NCI-H1694 treated with DMSO at 0.1 percent for 48 hours (cell line): ENCODE measurements around the gene INSM1.

Source experiments
- DNase-seq: peaks from one replicate; lab custom pipeline; 2025; lab: John Stamatoyannopoulos, UW

INSM1 gene

DNA sequence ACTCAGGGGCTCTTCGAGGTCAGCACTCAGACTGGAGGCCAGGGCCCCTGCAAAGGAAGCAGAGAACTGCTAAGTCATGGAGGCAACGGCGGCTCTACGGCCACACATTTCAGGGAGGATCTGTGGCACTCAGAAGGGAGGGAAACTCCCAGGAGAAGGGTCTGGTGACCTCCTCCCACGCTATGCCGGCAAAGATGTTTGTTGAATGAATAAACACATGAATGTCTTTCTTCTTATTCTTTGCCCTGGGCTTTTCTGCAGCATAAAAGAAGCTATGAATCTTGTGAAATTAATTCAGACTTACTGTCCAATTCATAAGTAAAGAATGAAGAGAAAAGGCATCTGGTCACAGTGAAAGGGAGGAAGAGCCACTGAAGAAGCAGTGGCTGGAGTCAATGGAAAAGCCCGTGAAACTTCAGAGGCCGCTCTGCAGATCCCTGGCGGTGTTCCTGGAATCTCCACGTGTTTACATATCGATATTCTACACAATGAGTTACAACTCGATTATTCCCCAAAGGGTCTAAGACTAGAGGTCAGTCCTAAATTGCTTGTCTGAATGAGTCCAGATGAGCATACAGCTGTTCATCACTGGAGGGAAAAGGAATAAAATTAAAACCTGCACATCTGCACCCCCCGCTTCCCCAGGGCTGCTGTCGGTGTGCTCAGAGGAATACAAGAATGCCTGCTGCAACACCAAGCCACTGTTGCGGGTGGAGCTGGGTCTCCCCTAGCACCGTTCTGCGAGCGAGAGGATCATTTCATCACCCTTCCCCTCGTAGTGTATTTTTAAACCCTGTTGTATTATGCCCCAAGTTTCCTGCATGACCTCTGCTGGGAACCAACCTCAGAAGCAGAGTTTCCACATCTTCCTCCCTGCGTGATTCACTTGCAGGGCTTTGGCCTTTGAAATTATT is 25.6 kb downstream of the INSM1 start:
- no peak for DNase-seq

DNA sequence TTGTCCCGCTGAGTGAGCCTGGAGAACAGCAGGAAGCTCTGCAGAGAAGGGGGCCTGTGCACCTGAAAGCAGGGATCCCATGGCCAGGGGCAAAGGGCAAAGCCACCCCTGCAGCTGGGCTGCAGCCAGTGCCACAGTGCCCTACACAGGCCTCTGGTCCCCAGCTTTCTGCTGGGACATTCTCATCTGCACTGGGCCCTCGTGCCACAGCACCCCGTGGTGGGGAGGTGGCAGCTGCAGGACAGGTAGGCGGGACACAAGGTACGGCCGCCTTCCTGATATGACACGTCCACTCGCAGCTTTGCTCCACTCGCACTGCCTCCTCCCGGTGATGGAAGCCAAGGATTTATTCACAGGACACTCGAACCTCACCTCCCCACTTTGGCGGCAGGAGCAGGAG is 27.2 kb downstream of the INSM1 start:
- no peak for DNase-seq

DNA sequence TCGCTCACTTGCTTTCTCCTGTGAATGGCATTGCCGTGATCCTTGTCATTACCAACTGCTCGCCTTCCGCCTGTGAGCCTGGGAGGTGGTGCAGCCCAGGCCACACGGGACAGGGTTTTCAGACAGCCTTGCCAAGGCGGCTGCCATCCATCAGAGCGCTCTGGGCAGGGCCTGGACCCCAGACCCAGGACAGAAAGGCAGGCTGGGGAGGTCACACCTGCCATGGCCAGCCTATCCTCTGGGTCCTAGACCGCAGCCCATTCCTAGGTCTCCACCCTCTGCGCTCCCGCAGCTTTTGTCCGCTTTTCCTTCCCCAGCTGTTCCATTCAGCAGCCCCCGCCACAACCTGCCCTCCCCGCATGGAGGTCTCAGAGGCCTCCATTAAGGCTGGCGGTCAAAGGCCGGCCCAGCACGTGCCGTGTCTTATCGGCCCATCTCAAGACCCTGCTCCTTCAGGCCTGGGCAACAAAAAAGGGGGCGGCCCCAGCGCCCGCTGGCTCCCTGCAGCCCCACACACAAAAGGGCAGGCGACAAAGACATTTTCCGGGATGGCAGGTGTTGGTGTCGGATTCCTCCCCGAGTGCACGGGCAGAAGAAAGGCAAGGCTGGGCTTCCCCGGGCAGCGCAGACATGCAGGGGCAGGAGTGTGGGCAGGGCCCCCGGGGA is 28.1 kb downstream of the INSM1 start:
- DNase-seq: no peak

DNA sequence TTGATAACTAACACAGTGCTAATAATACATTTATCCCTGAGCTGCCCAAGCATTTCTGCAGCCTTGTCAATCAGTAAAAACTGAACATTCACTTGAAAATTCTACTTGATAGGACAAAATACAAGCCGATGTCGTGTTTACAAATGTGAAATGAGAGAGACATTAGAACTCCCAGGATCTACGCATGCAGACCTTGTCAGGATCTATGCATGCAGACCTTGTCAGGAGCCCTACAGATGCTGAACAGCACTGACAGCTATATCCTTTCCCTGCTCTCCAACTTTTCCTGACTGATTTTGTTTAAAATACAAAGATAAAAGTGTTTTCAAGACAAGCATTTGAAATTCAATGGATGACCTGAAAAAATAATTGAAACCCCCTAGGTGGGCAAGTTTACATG is 28.9 kb downstream of the INSM1 start:
- no peak for DNase-seq

DNA sequence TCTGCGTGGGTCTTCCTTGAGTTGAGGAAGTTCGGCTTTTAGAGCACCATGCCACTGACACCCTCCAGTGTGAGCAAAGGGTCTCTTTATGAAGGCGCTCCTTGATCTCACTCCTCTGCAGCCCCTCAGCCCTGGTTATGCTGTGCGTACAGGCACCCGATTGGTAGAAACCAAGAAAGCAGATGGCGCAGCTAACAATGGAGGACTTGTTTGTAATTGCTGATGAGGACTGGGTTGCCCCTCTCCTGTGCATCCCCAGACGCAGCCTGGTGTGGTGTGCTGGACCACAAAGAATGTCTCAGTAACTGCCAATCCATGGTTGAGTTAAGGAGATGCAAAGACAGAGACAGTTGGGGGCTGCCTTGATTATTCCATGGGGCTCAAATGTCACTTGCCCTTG is 30.2 kb downstream of the INSM1 start:
- DNase-seq: no peak

DNA sequence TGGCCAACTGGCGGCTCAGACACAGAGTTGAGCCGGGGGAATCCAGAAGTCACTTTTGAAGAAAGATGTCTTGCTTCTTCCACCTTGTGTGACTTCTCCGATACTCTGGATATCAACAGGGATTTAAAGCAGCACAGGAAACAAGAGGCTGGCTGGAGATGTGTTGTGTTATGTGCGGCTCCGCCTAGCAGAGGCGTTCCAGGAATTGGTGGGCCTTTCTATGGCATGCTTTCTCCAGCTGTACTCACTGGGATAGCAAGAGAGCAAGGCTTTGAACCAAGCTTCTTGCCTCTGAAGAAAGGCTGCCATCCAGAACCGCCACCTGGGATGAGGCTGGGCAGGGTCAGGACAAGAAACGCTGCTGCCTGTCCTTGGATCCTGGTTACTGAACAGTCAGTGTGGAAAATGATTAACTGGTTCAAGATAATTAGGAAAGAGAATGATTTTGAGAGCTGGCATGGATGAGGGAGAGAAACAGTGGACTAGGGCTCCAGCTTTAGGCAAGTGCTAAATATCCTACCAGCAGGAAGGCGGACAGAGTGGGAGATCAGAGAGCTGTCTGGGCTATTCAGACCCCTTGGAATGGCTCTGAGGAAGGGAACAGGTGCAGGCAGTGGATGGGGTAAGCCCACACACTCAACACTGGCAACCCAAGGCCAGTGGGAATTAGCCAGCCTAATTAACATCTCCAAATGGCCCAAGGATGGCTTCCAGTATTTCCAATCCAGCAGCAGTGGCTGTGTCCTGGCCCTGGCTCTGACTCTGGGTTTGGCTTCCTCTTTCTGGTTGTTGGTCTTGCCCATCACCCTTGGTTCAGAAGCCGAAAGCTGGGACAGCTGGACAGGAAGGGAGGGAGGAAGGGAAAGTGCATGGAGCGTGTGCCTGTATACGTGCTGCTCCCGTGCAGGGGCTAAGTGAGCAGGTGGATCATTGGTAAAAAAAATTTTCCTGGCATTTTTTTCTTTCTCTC is 31.9 kb downstream of the INSM1 start:
- DNase-seq: no peak

DNA sequence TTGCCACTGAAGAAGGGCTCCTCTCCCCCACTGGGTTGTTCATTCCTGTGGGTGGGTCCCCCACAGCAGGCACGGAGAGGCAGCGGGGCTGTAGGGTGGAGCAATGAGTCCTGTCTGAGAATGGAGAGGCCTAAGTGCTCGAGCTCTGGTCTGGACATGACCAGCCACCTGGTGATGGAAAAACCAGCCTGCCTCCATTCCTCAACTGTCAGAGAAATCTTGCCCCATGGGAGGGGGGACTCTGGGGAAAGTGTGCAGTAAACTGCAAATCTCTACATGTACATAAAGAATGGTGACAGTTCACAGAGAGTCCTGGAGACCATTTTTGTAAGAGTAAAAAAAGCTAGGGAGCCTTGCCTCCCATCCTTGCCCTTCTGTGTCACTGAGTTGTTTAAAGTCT is 34.1 kb downstream of the INSM1 start:
- DNase-seq: no peak

DNA sequence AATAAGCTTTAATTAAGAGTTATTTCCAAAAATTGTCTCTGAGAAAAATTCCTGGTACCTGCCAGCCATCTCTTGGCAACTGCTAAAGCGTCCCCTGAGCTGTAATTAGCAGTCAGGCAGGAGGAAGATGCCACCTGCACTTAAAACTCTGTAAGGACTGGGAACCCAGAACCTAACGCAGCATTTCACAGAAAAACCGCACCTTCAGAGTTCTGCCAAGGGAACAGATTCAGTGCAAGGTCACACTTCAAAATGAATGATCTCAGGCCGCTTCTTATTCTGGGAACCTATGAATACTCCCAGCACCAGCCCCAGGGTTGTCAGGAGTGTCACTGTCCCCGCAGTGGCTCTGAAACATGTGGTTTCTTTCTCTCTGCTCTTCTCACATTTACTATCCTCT is 36.7 kb downstream of the INSM1 start:
- DNase-seq: no peak

DNA sequence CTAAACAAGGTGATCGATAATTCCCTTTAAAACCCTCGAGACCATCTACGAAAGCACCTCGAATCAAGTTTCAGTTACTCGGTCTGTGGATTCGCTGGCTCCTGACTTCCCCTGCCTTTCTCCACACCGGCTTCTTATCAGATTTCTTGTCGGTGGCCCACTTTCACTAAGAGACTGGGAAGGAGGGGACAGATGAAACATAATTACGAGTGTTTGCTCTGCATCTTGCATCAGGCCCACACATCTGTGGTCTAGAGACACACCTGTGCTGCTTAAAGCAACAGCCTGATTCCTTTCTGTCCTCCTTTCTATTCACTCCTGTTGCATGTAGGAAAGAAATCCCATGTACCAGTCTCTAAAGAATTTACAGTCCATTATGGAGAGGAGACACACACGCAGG is 37.7 kb downstream of the INSM1 start:
- no peak for DNase-seq

DNA sequence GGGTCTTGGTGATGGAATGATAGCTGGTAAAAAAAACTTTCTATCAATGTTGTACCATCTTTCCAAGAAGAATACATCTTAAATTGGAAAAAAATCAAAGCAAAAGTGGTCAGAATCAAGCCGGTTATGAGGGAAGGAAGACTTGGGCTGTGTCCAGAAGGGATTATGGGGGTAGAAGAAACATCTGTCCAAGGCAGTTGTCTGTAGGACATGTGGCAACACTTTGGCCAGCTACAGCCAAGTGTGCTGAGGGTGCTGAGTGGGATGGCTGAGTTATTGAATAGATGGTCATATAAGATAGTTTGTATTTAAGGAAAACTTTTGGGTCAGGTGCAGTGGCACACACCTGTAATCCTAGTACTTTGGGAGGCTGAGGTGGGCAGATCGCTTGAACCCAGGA is 38.4 kb downstream of the INSM1 start:
- DNase-seq: no peak

DNA sequence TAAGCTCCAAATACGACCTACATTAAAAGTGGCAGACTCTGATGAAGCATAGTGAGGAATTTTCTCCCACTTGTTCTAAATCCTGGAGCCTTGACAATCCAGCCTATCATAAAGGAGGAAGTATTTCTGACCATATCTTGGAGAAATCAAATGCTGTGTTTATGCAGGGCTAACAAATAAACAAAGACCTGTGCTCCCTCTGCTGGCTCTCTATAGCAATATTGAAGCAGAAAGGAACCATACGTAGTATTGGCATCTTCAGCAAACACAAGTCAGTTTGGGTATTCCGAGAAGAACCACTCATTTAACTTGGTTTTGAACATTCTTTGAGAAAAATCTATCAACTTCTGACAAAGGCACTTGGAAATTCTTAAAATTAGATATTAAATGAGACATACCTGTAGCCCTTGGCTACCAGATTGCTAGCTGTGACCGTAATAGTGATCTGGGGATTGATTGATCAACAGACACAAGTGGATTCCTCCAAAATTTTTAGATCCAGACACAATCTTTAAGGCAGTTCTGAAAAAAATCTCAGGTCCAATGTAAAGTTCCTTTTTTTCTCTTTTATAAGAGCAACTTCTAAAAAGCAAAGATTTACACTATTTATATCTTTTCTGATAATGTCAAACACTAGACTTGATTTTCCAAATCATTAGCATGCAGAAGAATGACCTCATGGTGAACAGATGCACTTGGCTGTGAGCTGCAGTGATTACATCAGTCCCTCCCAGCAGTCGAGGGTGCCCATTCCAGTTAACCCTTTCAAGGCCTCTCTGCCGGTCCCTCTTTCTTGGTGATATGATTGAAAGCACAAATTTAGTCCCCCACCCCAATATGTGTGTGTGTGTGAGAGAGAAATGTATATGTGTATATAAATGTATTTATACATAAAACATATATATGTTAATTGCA is 40.2 kb downstream of the INSM1 start:
- DNase-seq: peak; percentile 80

DNA sequence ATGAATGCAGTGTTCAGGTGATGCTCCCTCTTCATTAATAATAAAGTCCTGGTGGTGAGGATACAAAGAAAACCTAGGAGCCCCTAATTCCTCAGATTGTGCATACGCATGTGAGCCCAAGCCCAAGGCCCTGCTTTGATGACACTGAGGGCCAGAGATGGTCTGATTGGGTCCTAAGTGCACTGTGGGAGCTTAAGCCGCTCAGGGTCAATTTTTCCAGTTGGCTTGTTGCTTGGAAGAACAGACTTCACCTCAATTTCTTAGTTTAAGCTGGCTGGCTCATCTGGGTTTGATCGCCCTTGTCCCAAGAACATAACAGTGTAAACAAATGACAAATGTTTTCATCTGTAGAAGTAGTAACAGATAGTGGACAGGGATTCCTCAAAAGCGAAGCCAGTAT is 41.4 kb downstream of the INSM1 start:
- no peak for DNase-seq

DNA sequence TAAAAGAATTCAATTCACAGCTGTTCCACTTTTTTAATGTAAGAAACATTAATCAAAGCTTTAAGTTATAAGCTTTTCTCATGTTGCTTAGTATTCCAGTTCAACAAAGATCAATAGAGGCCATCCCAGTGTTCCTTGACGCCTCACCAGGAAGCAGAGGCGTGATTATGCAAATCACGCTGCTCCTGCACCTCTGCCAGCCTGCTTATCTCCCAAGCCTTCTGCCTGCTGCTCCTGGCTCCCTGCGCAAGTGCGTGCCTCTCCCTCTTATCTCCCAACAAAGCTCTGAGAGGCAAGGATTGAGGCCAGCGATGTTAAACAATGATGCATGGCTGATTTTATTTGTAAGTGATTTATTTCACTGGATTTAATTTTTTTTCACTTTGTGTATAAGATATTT is 42.8 kb downstream of the INSM1 start:
- peak; percentile 68 for DNase-seq

DNA sequence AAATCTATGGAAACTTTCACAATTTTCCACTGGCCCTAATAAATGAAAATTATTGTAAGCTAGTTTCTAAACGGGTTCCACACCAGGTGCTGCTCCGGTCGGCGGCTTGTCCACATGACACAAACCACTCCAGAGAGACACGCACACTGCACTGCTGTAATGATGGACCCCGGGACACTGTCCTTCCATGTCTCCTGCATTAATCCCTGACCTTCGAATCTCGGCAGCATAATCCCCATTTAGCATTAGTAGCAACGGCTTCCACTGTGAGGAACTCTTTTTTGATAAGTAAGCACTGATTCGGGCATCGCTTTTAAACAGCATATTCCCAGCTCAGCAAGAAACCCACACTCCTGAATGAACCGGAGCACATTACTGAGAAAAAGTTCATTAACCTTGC is 43.5 kb downstream of the INSM1 start:
- DNase-seq: no peak

DNA sequence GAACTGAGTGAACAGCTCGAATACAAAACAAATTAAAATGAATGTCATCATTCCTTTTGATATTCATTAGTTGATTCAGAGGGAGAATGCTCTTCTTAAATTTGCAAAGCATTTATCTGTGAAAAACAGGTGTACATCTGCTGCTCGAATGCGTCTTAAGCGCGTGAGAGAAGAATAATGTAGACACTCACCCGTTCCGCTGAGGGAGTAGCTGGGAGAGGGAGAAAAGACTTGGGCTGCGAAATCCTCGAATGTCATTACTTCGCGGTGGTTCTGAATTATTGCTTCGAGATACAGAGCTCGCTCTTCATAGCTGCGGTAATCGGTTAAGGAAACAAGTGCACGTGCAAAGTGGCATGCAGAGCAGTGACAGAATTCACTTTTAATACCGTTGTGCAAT is 43.9 kb downstream of the INSM1 start:
- no peak for DNase-seq

DNA sequence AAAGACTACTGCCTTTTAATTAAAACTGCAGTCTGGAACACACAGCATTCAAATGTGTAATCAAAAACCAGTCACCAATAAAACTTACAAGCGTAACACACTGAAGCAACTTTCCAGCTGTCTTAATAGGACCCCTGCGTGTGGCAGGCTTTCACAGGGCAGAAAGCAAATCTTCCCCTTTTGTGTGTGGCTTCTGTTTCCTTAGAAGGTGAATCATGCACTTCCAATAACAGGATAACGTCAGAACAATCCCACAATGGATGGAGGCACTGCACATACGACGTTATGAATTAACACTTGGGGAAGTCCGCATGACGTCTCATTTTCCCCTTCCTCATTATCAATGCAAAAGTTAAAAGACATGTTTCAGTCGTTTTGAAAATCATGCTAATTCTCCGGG is 44.8 kb downstream of the INSM1 start:
- DNase-seq: no peak

DNA sequence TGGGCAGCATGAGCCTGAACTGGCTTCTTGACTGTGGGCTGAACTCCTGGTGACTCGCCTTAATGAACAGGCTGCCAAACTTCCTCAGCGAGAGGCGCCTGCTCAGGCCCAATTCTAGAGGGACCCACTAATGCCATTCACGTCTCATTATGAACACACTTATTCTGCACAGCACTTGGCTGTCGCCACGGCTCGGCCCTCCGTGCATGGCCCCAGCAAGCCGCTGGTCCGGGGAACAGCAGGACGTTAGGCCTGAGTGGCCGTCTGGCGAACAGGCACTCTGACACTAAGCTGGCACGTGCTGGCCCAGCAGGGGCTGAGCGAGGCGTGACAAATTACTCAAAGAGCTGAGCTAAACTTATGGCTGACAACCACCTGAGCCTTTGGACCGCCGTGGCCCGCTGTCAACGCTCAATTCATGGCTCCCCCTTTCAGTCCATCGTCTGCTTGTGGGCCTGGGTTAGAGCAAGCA is 45.9 kb downstream of the INSM1 start:
- no peak for DNase-seq

DNA sequence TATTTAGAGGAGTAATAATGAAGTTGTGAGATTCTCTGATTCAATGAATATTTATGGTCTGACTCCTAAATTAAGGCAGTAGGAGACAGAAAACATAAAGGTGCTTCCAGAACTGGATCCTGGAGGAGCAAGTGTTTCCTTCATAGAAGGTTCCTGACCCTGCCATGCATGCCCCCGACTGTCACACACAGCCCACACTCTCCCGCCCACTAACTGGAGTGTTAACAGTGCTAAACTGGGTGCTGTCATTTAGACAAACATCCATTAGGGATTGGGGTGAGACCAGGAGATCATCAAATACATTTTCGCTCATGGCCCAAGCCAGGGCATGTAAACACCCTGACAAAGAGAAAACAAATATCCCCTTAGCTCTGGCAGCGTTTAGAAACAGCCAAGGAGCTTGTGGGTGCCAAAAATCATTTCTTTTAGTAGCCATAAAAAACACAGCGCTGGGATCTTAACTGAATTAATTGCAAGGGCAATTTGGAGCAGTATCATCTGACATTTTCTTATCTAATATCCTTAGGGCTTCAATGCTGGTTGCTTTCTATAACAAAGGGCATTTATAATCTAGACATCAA is 46.8 kb downstream of the INSM1 start:
- DNase-seq: no peak

DNA sequence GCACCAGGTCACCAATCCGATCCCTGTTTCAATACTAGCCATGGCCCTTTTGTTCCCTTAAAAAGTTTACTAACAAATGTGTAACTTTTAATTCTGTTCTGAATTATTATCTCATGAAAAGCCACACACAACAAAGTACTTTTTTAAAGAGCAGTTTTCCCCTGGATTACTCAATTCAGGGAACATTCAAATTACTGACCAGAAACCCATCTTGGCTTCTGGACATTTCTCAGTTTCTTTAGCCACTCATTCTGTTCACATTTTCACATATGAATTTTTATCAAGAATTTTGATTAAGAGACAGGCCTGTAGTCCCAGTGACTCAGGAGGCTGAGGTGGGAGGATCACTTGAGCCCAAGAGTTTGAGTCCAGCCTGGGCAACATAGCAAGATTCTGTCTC is 47.4 kb downstream of the INSM1 start:
- DNase-seq: no peak

DNA sequence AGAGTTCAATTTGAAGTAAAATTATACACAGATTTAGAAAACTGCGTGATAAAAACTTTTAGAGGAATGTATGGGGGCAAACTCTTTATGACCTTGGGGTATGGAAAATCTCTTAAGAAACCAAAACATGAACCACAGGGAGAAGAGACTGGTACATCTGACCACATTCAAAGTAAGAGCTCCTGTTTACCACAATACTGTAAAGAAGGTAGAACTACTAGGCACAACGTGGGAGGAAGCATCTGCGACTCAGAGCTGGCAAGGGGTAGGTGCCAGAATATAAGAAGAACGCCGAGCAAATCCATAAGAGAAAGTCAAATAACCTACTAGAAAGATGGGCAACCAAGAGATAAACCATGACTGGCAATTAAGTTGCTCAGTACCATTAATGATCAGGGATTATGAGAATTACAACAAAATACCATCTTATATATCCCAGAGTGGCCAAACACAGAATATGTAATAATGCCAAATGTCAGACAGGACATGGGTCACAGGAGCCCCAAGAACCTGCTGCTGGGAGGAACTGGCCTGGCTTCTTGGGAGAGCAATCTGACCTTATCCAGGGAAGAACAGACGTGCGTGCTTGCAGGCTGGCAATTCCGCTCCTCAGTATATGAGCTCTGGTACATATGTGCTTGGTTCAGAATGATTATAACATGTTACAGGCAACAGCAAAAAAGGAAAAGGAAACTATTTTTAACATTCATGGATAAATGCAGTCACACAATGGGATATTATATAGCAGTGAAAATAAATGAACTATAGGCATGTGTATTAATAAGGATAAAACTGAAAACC is 50.2 kb downstream of the INSM1 start:
- DNase-seq: no peak
